ENCODE data around the gene KLHL15.
"Not testable (repeated sequence)": the region's sequence is repeated elsewhere in the genome, so short reads cannot be mapped to it uniquely, and the experiment has no call there.

The KLHL15 gene

DNA sequence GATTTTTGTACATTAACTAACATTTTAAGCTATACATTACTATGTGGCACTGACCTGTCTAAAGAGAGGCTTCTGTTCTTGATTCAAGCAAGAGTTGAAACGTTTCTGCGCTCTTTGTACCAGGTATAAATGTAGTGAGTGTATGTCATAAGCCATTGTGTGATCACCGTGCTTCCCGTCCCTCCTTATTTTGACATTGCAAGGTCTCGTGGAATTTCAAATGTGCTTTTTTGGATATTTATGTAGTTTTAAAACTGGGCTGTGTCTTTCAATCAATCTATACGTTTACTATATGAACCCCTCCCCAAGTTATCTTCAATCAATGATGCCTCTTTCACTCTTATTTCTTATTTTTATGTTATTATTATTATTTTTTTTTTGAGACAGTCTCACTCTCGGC lies at the start of gene KLHL15:
KLHL15 (minus strand) TSS at position 101 of the 400 bp plus-strand sequence. CDS start 20,493 bp downstream, outside the sequence.
- Histone ChIP-seq H3K27me3 (ENCODE audit: control insufficient read depth in 1 of 2, insufficient read depth in 2 of 2, low read length in 2 of 2) (peaks cover 5 to 6% of the 10 kb centered on the region in 2 donors), H3K9ac (ENCODE audit: low read length) (peak within 1 kb of the TSS; percentile 78), H3K4me1 (ENCODE audit: insufficient read depth, low read length) (no peaks in the 10 kb centered on the region), H3K27ac (ENCODE audit: low read depth, low read length) (peak within 1 kb of the TSS; percentile 30), H3K9me3 (ENCODE audit: low read length) (no peaks in the 10 kb centered on the region), H3K4me3 (ENCODE audit: low read depth in 1 of 2, low read length in 2 of 2) (peak within 1 kb of the TSS in 1 of 2 donors; percentile 63), H3K36me3 (ENCODE audit: insufficient read depth, low read length) (no peaks in the 10 kb centered on the region)

- Histone ChIP-seq H3K9me3 (ENCODE audit: low read length) (no peaks in the 10 kb centered on the region), H3K4me1 (ENCODE audit: insufficient read depth, low read length) (no peaks in the 10 kb centered on the region), H3K9ac (ENCODE audit: low read length) (no peak overlapping the region), H3K36me3 (ENCODE audit: insufficient read depth, low read length) (peaks cover 49% of the 10 kb centered on the region), H3K27ac (ENCODE audit: low read depth, low read length) (no peak overlapping the region), H3K4me3 (ENCODE audit: low read depth in 1 of 2, low read length in 2 of 2) (no peak overlapping the region), H3K27me3 (ENCODE audit: control insufficient read depth in 1 of 2, insufficient read depth in 2 of 2, low read length in 2 of 2) (no peaks in the 10 kb centered on the region)
Observed at GRCh38 chrX:24069877-24070276, 42.9 kb upstream of the KLHL15 start.

DNA sequence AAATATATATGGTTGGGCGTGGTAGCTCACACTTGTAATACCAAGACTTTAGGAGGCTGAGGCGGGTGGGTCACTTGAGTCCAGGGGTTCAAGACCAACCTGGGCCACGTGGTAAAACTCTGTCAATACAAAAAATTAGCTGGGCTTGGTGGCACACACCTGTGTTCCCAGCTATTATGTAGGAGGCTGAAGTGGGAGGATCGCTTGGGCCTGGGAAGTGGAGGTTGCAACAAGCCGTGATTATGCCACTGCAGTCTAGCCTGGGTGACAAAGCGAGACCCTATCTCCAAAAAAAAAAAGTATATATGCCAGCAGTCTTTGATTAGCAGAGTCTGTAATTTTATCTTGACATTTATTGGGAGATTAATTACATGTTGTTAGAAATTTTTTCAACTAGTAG lies 36.5 kb upstream of the KLHL15 start:
- Histone ChIP-seq H3K4me1 (ENCODE audit: insufficient read depth, low read length) (no peaks in the 10 kb centered on the region), H3K36me3 (ENCODE audit: insufficient read depth, low read length) (peaks cover 67% of the 10 kb centered on the region), H3K4me3 (ENCODE audit: low read depth in 1 of 2, low read length in 2 of 2) (no peak overlapping the region), H3K9ac (ENCODE audit: low read length) (no peak overlapping the region), H3K9me3 (ENCODE audit: low read length) (no peaks in the 10 kb centered on the region), H3K27ac (ENCODE audit: low read depth, low read length) (no peak overlapping the region), H3K27me3 (ENCODE audit: control insufficient read depth in 1 of 2, insufficient read depth in 2 of 2, low read length in 2 of 2) (no peaks in the 10 kb centered on the region)

DNA sequence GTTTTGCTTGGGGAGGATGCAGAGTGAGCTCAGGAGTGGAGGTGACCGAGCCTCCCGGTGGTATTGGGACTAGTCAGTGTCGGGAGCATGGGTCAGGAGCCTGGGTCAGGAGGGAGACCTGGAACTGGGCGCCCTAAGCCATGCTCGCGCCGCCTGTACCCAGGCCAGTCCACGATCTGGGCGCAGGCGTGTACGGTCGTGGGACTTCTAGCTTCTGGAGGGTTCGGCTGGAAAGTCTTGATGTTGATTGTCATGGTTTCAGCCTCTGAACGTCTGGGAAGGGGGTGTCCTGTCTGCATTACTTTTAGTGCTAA lies 28.0 kb upstream of the KLHL15 start:
- Histone ChIP-seq H3K4me1 (ENCODE audit: insufficient read depth, low read length) (no peaks in the 10 kb centered on the region), H3K27ac (ENCODE audit: low read depth, low read length) (peak overlapping the region; percentile 62), H3K27me3 (ENCODE audit: control insufficient read depth in 1 of 2, insufficient read depth in 2 of 2, low read length in 2 of 2) (no peaks in the 10 kb centered on the region), H3K9me3 (ENCODE audit: low read length) (no peaks in the 10 kb centered on the region), H3K4me3 (ENCODE audit: low read depth in 1 of 2, low read length in 2 of 2) (peak overlapping the region in 1 of 2 donors; percentile 58), H3K36me3 (ENCODE audit: insufficient read depth, low read length) (peaks cover 18% of the 10 kb centered on the region), H3K9ac (ENCODE audit: low read length) (peak overlapping the region; percentile 83)

DNA sequence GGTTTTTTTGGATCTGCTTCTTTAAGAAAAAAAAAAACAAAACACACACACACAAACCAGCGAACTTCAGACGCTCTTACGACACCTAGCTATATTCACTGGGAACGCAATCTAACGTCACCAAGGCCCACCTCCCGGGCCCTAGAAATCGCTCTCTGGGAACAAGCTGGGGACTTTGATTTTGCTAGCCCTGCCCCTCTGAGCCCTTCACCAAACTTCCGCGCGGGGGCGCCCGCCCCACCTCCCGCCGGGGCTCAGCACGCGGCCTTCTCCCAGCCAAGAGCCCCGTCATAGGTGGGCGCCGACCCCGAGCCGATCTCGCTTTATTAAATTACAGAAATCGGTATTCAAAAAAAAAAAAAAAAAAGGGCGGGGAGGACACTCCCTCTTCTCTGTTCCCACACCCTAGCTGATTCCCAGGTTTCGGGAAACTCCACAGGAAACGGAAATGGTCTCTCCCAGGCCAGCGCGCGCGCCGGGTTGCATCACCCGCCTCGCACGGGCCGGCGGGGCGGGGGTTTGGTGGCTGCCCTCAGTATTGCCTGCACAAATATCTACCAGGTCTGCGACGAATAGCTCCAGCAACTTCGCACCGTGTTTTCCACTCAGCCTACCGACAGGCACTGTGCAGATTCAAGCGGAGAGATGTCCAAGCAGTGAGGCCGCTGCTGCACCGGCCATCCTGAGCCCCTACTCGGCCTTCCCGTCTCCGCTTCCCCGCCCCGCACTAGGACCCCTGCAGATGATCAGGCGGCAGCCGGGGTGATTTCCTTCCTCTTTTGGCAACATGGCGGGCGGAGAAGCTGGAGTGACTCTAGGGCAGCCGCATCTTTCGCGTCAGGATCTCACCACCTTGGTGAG lies 27.4 kb upstream of the KLHL15 start, which contains the start of gene EIF2S3:
EIF2S3 (plus strand) TSS at position 775 of the 861 bp plus-strand sequence; CDS start at position 788, 13 bp downstream.
- no peaks in the 10 kb centered on the region for H3K27me3 ChIP-seq (ENCODE audit: control insufficient read depth in 1 of 2, insufficient read depth in 2 of 2, low read length in 2 of 2)
- no peaks in the 10 kb centered on the region for H3K9me3 ChIP-seq (ENCODE audit: low read length)
- H3K4me3 ChIP-seq (ENCODE audit: low read depth in 1 of 2, low read length in 2 of 2), result peak within 1 kb of the TSS in 1 of 2 donors; percentile 58
- H3K9ac ChIP-seq (ENCODE audit: low read length), result peak within 1 kb of the TSS; percentile 83
- H3K4me1 ChIP-seq (ENCODE audit: insufficient read depth, low read length), result no peaks in the 10 kb centered on the region
- peaks cover 12% of the 10 kb centered on the region for H3K36me3 ChIP-seq (ENCODE audit: insufficient read depth, low read length)
- peak within 1 kb of the TSS; percentile 62 for H3K27ac ChIP-seq (ENCODE audit: low read depth, low read length)

- not testable (repeated sequence) for H3K4me1 ChIP-seq (ENCODE audit: insufficient read depth, low read length); H3K9ac ChIP-seq (ENCODE audit: low read length); H3K36me3 ChIP-seq (ENCODE audit: insufficient read depth, low read length); H3K4me3 ChIP-seq (ENCODE audit: low read depth in 1 of 2, low read length in 2 of 2); H3K9me3 ChIP-seq (ENCODE audit: low read length); H3K27me3 ChIP-seq (ENCODE audit: control insufficient read depth in 1 of 2, insufficient read depth in 2 of 2, low read length in 2 of 2); H3K27ac ChIP-seq (ENCODE audit: low read depth, low read length)
Observed at GRCh38 chrX:24050522-24051318, 23.7 kb upstream of the KLHL15 start.

GRCh38 chrX:24049643-24050042 lies 22.7 kb upstream of the KLHL15 start:
- H3K9me3 ChIP-seq (ENCODE audit: low read length); H3K27me3 ChIP-seq (ENCODE audit: control insufficient read depth in 1 of 2, insufficient read depth in 2 of 2, low read length in 2 of 2); H3K4me1 ChIP-seq (ENCODE audit: insufficient read depth, low read length); H3K27ac ChIP-seq (ENCODE audit: low read depth, low read length); H3K36me3 ChIP-seq (ENCODE audit: insufficient read depth, low read length); H3K9ac ChIP-seq (ENCODE audit: low read length); H3K4me3 ChIP-seq (ENCODE audit: low read depth in 1 of 2, low read length in 2 of 2): not testable (repeated sequence)

DNA sequence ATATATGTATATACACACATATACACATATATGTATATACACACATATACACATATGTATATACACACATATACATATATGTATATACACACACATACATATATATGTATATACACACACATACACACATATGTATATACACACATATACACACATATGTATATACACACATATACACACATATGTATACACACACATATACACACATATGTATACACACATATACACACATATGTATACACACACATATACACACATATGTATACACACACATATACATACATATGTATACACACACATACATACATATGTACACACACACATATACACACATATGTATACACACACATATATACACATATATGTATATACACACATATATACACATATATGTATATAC lies 19.1 kb upstream of the KLHL15 start:
- not testable (repeated sequence) for H3K27me3 ChIP-seq (ENCODE audit: control insufficient read depth in 1 of 2, insufficient read depth in 2 of 2, low read length in 2 of 2); H3K36me3 ChIP-seq (ENCODE audit: insufficient read depth, low read length); H3K4me1 ChIP-seq (ENCODE audit: insufficient read depth, low read length); H3K27ac ChIP-seq (ENCODE audit: low read depth, low read length); H3K4me3 ChIP-seq (ENCODE audit: low read depth in 1 of 2, low read length in 2 of 2); H3K9me3 ChIP-seq (ENCODE audit: low read length); H3K9ac ChIP-seq (ENCODE audit: low read length)

DNA sequence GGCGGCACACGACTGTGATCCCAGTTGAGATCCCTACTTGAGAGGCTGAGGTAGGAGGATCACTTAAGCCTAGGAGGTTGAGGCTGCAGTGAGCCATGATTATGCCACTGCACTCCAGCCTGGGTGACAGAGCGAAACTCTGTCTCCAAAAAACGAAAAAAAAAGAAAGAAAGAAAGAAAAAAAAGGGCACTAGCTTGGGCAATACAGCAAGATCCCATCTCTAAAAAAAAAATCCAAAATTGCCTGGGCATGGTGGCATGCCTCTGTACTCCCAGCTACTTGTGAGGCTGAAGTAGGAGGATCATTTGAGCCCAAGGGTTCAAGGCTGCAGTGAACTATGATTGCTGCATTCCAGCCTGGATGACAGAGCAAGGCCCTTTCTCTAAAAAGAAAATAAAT lies 10.7 kb upstream of the KLHL15 start:
- H3K9me3 ChIP-seq (ENCODE audit: low read length), result no peaks in the 10 kb centered on the region
- no peak overlapping the region for H3K27ac ChIP-seq (ENCODE audit: low read depth, low read length)
- no peaks in the 10 kb centered on the region for H3K4me1 ChIP-seq (ENCODE audit: insufficient read depth, low read length)
- H3K9ac ChIP-seq (ENCODE audit: low read length), result no peak overlapping the region
- H3K4me3 ChIP-seq (ENCODE audit: low read depth in 1 of 2, low read length in 2 of 2), result no peak overlapping the region
- H3K27me3 ChIP-seq (ENCODE audit: control insufficient read depth in 1 of 2, insufficient read depth in 2 of 2, low read length in 2 of 2), result no peaks in the 10 kb centered on the region
- no peaks in the 10 kb centered on the region for H3K36me3 ChIP-seq (ENCODE audit: insufficient read depth, low read length)

DNA sequence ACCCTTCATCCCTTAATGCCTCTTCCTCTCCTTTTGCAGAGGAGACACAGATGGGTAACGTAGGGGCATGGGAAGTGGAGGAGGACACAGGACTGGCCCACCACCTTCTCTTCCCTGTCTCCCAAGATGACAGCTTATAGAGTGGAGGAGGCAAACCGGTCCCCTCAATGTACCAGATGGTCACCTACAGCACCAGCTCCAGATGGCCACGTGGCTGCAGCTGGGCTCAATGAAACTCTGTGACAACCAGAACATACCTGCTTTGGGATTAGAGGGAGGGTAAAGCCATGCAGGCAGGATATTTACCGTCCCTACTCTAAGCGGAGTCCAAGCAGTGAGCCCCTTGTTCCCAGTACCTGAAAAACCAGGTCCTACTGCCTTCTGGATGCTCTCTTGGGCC lies 7.5 kb upstream of the KLHL15 start:
- Histone ChIP-seq H3K4me3 (ENCODE audit: low read depth in 1 of 2, low read length in 2 of 2) (no peak overlapping the region), H3K9ac (ENCODE audit: low read length) (no peak overlapping the region), H3K9me3 (ENCODE audit: low read length) (no peaks in the 10 kb centered on the region), H3K36me3 (ENCODE audit: insufficient read depth, low read length) (no peaks in the 10 kb centered on the region), H3K27ac (ENCODE audit: low read depth, low read length) (no peak overlapping the region), H3K27me3 (ENCODE audit: control insufficient read depth in 1 of 2, insufficient read depth in 2 of 2, low read length in 2 of 2) (no peaks in the 10 kb centered on the region), H3K4me1 (ENCODE audit: insufficient read depth, low read length) (no peaks in the 10 kb centered on the region)

- H3K36me3 ChIP-seq (ENCODE audit: insufficient read depth, low read length), result no peaks in the 10 kb centered on the region
- H3K27me3 ChIP-seq (ENCODE audit: control insufficient read depth in 1 of 2, insufficient read depth in 2 of 2, low read length in 2 of 2), result no peaks in the 10 kb centered on the region
- H3K27ac ChIP-seq (ENCODE audit: low read depth, low read length), result no peak overlapping the region
- no peaks in the 10 kb centered on the region for H3K9me3 ChIP-seq (ENCODE audit: low read length)
- H3K4me3 ChIP-seq (ENCODE audit: low read depth in 1 of 2, low read length in 2 of 2), result no peak overlapping the region
- no peaks in the 10 kb centered on the region for H3K4me1 ChIP-seq (ENCODE audit: insufficient read depth, low read length)
- no peak overlapping the region for H3K9ac ChIP-seq (ENCODE audit: low read length)
Observed at GRCh38 chrX:24030597-24030996, 3.6 kb upstream of the KLHL15 start.

All from muscle layer of colon (tissue), 2 donors.